ENCODE data around the gene CFP.
"Not testable (repeated sequence)": the region's sequence is repeated elsewhere in the genome, so short reads cannot be mapped to it uniquely, and the experiment has no call there.

The CFP gene

DNA sequence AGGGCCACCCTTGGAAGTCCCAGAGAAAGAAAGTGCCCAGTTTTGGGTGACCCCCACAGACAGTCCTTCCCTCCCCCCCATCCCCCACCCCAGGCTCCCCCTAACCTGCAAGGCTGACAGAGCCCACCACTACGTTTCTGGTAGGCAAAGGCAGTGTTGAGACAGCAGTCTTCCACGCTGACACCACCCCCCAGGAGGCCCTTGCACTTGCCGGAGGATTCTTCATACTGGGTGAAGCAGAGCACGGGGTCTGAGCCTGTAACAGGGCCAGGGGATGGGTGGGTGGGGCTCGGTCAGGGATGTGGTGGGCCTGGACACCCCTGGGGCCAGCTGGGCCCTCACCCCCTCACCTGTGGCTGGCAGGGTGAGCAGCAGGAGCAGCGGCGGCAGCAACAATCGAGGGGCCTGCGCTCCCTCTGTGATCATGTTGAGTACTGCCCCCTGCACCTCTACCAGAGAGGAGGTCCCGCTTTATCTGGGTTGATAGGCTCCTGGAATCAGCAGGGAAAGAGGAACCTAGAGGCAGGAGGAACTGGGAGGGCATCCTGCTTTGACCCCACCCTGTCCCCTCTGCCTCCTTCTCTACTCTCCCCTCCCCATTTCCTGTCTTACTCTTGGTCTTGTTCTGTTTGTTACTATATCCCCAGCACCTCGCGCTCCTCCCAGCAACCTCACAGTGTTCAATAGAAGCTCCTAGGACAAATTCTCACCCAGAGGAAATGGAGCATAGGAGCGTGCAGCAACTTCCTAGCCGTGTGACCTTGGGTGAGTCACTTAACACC is at the start of gene CFP:
CFP (minus strand) TSS at position 512 of the 782 bp plus-strand sequence; CDS start at position 426, 86 bp downstream.
- DNase-seq (ENCODE audit: low spot score), result no peak

DNA sequence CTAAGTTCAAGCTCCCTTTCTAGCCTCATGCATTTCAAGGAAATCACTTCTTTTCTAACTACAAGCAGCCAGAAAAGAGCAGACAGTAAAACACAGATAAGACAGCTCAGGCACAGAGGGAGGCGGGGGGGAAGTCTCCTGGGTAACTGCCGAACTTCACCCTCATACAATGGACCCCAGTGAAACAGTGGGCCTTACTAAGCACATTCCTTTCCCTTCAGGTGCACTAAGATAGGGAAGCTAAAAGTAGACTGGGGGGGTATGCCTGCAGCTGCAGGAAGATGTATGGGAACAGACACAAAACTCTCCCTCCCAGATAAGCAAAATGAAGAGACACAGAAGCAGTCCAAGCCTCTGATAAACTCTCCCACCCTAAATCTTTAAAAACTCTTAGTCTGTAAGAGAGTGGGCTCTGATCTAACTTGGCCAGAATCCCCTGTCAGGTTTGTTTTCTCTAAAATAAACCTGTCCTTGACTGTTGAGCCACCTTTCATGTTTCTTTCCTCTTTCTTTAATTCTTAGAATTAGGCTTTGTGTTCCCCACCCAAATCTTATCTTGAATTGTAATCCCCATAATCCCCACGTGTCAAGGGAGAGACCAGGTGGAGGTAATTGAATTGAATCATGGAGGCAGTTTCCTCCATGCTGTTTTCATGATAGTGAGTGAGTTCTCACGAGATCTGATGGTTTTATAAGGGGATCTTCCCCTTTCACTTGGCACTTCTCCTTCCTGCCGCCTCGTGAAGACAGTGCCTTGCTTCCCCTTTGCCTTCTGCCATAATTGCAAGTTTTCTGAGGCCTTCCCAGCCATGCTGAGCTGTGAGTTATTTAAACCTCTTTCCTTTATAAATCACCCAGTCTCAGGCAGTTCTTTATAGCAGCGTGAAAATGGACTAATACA is 46.5 kb upstream of the CFP start:
- not testable (repeated sequence) for DNase-seq (ENCODE audit: low spot score)

DNA sequence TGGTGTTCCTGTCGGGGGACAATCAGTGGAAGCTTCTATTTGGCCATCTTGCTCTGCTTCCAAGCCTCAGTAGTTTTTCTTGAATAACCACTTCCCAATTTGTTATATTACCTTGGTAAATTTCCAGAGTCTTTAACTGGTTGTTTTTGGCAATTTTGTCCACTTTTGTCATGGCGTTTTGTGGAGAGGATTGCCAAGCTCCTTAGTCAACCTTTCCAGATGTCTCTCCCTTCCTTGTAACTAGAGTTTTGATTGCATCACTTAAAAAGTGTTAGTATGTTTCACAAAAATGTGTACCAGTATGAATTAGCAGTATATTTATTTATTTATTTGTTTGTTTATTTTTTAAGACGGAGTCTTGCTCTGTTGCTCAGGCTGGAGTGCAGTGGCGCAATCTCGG is 45.0 kb upstream of the CFP start:
- no peak for DNase-seq (ENCODE audit: low spot score)

DNA sequence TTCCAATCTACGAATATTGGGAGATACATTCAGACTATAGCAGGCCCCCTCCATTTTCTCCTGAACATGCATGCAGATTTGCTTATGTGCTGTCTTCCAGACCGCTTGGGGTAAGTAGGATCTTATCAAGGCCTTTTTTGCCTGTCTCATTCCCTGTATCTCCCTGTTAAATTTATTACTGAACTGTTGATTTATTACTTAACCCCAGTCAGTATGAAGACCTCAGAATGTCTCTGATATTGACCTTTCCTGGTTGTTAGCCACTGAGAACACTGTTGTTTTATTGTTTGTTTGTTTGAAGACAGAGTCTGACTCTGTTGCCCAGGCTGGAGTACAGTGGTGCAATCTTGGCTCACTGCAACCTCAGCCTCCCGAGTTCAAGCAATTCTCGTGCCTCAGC is 36.1 kb upstream of the CFP start:
- not testable (repeated sequence) for DNase-seq (ENCODE audit: low spot score)

DNA sequence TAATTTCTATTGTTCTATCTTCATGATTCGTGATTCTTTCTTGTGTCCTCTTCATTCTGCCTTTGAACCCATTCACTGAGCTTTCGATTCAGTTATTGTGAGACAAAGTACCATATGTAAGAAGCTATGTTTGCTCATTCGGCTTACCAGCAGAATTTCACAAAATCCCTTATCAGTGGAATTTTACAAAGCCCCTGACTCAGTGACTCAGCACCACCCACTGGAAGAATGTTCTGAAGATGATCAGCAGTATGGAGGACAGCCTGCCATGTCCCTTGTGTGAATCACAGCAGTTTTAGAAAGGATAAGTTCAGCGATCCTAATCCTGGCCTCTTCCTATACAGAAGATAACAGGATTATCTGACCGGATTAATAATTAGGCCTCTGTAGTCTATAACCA is 35.0 kb upstream of the CFP start:
- DNase-seq (ENCODE audit: low spot score), result no peak

DNA sequence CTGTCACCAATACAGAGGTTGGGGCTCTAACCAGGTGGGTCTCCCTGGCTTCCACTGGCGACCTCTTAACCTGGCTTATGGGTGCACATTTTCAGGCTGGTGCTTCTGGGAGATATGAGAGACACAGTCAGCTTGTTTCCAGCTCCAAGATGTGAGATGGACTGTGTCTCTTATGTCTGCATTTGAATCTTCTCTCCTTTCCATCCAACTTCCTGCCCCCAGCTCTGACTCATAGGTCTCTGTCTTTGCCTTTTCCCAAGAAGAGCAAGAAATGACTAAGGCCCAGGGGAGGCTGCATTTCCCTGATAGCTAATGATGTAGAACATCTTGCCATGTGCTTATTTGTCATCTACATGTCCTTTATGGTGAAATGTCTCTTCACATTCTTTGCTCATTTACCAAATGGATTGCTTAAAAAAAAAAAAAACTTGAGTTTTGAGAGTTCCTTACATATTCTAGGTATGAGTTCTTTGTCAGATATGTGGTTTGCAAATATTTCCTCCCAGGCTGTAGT is 32.5 kb upstream of the CFP start:
- DNase-seq (ENCODE audit: low spot score), result peak; percentile 9

DNA sequence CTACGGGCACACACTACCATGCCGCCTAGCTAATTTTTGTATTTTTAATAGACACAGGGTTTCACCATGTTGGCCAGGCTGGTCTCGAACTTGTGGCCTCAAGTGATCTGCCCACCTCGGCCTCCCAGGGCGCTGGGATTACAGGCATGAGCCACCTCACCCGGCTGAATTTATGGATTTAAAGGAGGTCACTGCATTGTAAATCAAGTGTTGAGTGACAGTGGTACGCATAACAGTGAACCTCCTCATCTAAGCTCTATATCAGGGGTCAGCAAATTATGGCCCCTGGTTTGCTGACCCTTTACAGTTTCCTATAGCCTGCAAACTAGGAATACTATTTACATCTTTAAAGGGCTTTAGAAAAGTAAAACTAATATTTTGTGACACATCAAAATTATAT is 31.8 kb upstream of the CFP start:
- no peak for DNase-seq (ENCODE audit: low spot score)

DNA sequence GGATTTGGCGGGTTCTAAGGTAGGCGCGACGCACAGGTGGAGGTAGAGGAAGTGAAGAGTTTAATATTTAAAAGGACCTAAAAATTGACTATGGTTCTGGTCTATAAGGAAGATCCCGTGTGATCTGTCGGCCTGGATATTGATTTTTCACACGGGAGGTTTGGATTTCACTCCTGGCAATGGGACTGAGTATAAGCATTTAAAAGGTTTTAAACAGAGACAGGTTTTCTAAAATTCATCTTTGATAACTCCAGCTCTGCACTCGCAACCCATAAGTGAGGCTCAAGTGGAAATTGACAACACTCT is 29.6 kb upstream of the CFP start:
- DNase-seq (ENCODE audit: low spot score), result no peak

DNA sequence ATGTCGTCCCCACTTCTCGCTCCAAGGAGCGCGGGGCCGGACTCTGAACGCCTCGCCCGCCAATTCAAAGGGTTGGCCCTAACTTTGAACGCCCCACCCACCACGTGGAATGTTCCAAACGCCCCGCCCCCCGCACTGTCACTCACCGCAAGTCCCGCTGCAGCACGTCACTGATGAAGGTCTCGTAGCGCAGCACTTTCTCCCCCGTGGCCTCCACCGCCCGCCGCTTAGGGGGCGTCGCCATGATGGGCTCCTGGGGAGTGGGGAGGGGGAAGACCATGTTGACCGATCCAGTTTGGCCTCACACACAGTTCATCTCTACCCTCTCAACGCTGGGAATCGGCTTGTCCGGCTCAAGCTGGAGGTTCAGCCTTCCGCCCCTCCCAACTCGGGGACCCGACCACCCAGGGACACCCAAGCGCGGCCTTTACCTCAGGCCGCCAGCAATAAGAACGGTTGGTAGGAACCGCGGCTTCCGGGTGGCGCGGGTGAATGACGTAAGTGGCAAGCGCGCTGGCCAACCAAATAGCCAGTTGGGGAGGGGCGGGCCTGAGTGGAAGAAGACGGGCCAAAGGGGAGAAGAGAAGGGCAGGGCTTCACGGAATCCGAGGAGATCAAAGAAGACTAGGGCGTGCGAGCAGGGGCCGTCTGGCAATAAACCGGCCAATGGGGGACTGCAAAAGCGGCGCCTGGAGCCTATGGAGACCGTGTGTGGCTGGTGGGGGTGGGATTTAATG is 29.1 kb upstream of the CFP start, which contains the start of gene UXT:
UXT (minus strand) TSS at position 497 of the 737 bp plus-strand sequence; CDS start at position 244, 253 bp downstream.
- peak; percentile 97 for DNase-seq (ENCODE audit: low spot score)

DNA sequence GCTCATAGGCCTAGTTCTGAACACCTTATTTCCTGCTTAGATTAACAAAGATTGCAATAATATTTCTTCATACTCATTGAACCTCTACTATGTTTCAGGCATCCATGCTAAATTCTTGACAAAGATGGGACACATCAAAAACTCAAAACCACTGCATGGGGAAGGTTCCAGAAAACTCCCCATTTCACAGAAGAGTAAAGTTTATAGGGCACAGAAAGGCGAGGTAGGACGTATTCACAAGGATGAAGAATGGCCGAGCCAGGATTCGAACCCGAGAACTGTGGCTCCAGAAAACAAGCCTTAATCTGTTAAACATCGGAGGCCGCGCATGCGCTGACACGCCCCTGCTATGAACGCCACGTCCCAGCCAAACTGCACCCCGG is 28.6 kb upstream of the CFP start:
- no peak for DNase-seq (ENCODE audit: low spot score)

DNA sequence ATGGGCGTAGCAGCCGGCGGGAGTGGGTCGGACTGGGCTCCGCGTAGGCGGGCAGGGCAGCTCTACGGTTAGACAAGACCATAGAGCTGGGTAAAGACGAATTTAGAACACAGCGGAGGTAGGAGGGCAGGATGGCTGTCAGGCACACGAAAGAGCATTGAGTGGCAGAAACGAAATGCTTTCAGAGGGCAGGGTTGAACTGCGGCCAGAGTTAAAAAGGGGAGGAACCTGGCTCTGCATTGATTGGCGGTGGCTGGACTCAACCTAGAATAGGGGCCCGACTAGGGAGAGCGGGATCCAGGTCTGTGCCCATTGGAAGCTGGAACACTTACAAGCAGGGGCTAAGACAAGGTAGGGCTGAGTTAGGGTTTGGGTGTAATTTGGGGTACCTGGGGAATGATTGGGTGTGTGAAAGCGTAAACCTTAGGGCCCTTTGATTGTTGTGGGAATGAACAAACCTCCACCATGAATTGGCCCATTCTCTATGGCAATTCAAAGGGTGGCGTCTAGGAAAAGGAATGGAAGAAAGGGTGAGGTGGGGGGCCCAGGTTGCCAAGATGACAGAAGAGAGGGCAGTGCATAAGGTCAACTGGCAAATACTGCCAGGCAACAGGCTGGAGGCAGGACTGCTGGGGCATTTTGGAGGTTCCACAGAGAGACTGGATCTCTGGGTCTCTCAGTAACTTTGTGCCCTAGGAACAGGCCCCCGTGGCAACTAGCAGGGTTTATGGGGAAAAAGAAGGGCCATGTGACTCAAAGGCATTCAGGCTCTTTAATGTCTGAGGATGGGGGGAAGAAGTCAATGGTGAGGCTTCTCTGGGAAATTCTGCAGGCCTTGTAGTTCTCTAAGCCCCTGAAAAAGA is 21.5 kb upstream of the CFP start:
- DNase-seq (ENCODE audit: low spot score), result no peak

DNA sequence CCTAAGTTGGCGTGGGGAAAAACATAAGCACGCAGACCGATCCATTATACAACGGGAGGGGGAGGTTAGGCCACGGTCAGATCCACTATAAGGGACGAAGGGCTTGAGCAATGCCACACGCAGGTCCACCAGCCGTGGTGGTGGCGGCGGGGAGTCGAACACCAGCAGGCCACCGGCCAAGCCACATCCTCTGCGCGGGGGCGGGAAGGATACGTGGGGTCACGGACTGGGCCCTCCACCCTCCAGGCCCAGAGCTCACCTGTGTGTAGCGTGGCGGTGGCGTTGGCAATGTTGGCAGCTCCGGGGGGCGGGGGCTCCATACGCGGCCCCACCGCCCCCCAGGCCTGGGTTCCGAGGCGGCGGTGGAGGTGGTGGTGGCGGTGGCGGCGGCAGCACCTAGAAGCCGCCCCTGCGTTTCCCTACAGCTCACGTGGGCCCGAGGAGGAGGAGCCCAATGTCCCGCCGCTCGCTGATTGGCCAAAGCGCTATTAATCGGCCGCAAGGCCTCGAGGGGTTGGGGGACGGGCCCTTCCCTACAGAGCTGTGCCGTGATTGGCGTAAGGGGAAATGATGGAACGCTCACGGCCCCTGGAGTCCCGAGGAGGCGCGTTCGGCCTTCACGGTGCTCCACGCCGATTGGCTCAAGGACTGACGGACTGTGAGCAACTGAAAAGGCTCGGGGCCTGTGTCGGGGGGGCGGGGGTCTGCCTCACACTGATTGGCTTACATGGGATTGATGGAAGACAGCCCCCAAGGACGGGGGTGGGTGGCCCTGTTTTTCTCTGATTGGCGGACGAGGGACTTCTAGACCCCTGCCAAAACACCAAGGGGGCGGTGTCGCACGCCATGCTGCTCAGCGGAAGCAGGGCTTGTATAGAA is 20.7 kb upstream of the CFP start, which contains the start of gene ELK1:
ELK1 (minus strand) TSS at position 400 of the 879 bp plus-strand sequence. CDS start 9,122 bp downstream, outside the sequence.
- peak; percentile 96 for DNase-seq (ENCODE audit: low spot score)

DNA sequence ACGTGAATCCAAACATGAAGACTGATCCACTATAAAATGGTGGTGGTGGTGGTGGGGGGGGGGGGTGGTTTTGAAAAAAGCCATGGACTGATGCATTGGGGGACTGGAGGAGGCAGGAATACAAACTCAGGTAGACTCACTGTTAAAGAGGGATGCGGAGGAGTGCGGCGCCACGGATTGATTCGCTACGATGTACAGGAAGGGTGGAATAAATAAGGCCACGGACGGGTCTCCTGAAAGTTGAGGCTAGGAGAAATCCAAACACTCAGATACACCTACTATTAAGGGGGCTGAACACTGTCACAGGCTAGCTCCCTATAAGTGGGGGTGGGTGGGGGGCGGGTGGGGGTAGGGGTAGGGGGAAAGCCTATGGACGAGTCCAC is 20.0 kb upstream of the CFP start:
- peak; percentile 9 for DNase-seq (ENCODE audit: low spot score)

DNA sequence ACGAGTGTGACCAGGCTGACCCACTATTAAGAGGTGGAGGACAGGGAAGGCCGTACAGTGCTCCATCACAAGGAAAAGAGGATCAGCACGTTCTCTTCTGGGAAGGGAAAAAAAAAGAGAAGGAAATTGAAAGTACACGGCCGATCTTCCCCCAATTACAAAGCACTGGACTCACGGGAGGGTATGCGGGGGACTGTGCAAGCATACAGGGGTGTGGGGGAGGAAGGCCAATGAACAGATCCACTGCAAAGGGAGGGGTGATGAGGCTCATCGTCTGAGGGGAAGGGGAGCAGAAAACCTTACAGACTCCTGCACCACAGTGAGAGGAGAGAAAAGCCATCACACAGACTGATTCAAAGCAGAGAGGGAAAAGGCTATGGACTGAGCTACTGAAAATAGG is 19.5 kb upstream of the CFP start:
- no peak for DNase-seq (ENCODE audit: low spot score)

DNA sequence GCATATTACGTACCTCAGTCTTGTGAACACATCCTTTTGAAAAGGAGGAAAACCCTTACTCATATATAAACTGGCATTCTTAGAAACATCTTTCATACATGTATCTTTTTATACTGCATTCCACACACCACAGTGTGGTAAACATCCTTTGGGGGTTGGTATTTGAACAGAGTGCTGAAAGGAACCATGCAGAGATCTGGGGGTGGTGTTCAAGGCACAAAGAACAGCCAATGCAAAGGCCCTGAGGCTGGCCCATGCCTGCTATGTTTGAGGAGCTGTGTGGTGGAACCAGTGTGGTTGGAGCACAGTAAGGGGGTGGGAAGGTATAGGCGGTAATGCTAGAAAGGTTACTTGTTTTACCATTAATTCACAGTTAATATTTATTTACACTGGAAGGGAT is 18.6 kb upstream of the CFP start:
- no peak for DNase-seq (ENCODE audit: low spot score)

DNA sequence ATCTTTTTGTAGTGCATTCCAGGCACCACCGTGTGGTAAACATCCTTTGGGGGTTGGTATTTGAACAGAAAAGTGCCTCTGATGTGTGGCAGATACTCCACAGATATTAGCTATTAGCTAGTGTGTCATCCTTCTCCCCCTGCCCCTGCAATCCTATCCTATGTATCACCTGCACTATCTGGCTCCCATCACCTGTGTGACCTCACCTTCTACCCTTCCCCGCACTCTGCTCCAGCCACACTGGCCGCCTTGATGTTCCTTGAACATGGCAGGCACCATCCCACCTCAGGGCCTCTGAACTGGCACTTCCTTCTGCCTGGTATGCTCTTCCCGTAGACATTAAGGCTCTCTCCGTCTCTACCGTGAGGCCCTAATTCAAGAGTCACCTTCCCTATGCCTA is 16.9 kb upstream of the CFP start:
- DNase-seq (ENCODE audit: low spot score), result no peak

DNA sequence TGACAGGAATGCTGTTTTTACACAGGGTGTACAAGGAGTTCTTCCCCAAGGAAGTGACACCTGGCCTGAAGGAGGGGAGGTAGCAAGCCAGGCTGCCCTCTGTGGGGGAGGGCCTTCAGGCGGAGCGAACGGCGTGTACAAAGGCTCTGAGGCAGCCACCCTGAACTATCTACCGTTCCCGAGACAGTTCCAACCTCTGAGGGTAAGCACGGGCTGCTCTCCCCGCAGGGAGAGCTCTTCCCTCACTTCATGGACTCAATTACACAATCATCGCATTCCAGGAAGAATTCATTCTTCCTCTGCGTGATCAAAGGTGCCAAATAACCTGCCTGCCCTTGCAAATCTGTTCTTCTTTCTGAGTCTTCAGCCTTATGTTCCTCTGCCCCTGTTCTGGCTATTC is 15.8 kb upstream of the CFP start:
- no peak for DNase-seq (ENCODE audit: low spot score)

DNA sequence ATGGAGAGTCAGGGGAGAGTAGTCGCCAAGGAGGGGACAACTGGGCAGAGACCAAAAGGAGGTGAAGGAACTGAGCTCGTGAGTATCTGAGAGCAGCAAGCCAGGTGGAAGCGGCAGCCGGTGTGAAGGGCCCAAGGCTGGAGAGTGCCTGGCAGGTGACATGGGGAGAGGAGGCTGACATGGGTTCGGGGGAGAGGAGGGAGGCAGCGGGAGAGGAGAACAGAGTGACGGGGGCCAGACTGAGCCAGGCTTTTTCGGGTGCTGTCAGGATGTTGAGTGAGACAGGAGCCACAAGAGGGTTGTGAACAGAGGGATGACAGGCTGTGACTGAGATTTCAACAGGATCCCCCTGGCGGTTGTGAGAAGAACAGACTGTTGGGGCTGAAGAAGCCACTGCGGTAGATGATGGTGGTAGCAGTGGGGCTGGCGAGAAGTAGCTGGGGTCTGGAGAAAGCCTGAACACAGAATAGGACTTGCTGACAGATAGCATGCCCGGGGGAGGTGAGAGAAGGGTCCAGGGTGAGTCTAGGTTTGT is 14.9 kb upstream of the CFP start:
- DNase-seq (ENCODE audit: low spot score), result no peak

DNA sequence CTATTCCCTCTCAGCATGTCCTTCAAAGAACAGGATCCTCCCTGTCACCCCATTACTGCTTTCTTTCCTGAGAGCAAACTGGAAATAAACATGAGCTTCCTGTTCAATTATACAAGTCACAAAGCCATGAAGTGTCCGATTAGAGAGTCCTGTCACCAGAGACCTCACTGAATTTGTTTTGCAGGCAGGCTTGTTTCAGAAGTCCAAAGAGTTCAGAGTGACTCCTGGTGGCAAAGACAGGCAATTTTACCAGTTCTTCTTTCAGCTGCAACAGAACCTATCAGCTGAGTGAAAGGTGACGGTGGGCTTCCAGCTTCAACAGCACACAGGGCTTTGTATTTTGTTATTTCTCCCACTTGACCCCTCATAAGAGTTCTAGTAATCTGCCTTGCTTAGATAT is 14.2 kb upstream of the CFP start:
- no peak for DNase-seq (ENCODE audit: low spot score)

DNA sequence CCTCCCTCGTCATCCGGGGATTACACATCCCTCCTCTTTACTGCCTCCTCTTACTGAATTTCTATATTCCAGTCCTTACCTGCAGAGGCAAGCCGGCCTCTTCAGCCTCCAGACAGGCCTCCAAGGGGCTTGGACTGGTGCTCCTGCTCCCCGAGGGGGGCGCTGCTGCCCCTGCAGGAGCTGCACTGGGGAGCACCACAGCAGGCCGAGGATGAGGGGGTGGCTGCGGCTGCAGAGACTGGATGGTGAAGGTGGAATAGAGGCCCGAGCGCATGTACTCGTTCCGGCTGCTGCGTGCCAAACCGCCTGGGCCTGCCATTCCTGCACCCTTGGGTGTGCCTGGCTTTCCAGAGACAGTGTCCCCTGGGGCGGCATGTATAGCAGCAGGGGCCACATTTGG is 9.1 kb upstream of the CFP start:
- no peak for DNase-seq (ENCODE audit: low spot score)

Measured in SW480 (cell line).